ENCODE data around the gene VWA5B1. TPM values are rescaled to one million over a fixed set of nuclear protein-coding genes. Genes with fewer than 3 reads are reported as not detected.

VWA5B1 gene
- total RNA-seq, 1 donor from 2014 or later: 0.44 TPM

- no peak overlapping the region for H3K4me3 Mint-ChIP-seq
- no peak for DNase-seq (ENCODE audit: low read depth, low spot score)
- H3K27ac Mint-ChIP-seq (ENCODE audit: unreplicated experiment): no peak overlapping the region
- TF ChIP-seq, protein P1, sequence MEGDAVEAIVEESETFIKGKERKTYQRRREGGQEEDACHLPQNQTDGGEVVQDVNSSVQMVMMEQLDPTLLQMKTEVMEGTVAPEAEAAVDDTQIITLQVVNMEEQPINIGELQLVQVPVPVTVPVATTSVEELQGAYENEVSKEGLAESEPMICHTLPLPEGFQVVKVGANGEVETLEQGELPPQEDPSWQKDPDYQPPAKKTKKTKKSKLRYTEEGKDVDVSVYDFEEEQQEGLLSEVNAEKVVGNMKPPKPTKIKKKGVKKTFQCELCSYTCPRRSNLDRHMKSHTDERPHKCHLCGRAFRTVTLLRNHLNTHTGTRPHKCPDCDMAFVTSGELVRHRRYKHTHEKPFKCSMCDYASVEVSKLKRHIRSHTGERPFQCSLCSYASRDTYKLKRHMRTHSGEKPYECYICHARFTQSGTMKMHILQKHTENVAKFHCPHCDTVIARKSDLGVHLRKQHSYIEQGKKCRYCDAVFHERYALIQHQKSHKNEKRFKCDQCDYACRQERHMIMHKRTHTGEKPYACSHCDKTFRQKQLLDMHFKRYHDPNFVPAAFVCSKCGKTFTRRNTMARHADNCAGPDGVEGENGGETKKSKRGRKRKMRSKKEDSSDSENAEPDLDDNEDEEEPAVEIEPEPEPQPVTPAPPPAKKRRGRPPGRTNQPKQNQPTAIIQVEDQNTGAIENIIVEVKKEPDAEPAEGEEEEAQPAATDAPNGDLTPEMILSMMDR (conservative IDR thresholded peaks at IDR 0.05): no peak
- no peaks in the 10 kb centered on the region for H3K36me3 Mint-ChIP-seq (ENCODE audit: low read depth)
- H3K4me1 Mint-ChIP-seq: peaks cover 8% of the 10 kb centered on the region
- peaks cover 81% of the 10 kb centered on the region for H3K27me3 Mint-ChIP-seq (ENCODE audit: low read depth)
- no peaks in the 10 kb centered on the region for H3K9me3 Mint-ChIP-seq
Observed at GRCh38 chr1:20377516-20378270, 87.0 kb downstream of the VWA5B1 start.

- TF ChIP-seq, protein P1 (conservative IDR thresholded peaks at IDR 0.05): no peak
- Mint-ChIP-seq H3K9me3 (no peaks in the 10 kb centered on the region), H3K27me3 (ENCODE audit: low read depth) (peaks cover 74% of the 10 kb centered on the region), H3K27ac (ENCODE audit: unreplicated experiment) (no peak overlapping the region), H3K36me3 (ENCODE audit: low read depth) (no peaks in the 10 kb centered on the region), H3K4me1 (peaks cover 8% of the 10 kb centered on the region), H3K4me3 (no peak overlapping the region)
- no peak for DNase-seq (ENCODE audit: low read depth, low spot score)
Observed at GRCh38 chr1:20379075-20379474, 88.4 kb downstream of the VWA5B1 start.

DNA sequence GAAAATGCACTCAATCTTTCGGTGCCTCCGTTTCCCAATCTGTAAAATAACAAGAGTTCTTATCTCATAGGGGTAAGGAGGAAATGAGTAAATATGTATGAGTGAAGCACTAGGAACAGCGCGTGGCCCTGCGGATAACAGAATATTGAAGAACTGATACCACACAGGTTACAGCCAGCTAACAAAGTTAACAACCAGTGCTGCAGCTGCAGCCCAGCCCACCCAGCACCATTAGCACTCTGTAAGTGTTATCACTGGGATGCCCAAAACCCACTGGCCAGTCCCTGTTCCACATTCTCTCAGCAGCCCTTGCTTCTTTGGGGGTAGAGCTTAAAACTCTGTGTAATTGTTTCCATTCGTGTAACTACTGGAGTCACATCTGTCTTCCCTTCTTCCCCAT, 89.5 kb downstream of the VWA5B1 start:
- no peak for DNase-seq (ENCODE audit: low read depth, low spot score)
- H3K4me3 Mint-ChIP-seq: no peak overlapping the region

DNA sequence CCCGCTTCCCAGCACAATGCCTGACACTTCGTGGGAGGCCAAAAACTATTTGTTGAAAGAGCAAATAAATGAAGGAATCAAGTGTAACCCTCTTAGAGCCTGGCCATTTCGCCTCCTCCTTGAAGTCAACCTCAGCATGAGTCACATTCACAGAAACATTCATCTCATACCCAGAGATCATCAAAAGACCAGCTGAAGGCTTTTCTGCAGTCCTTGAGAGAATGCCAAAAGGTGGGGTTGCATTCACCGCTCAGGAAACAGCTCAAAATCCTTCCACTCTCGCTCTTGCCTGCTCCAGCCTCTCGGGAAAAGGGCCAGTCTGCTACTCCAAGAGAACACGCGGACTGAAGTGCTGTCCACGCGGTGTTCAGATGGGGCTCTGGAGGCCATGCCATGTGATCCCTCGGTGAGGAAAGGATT, 90.0 kb downstream of the VWA5B1 start:
- Mint-ChIP-seq H3K27me3 (ENCODE audit: low read depth) (peaks cover 74% of the 10 kb centered on the region), H3K27ac (ENCODE audit: unreplicated experiment) (no peak overlapping the region), H3K4me3 (no peak overlapping the region), H3K4me1 (peaks cover 5% of the 10 kb centered on the region), H3K36me3 (ENCODE audit: low read depth) (no peaks in the 10 kb centered on the region), H3K9me3 (no peaks in the 10 kb centered on the region)
- no peak for DNase-seq (ENCODE audit: low read depth, low spot score)
- TF ChIP-seq, protein P1 (conservative IDR thresholded peaks at IDR 0.05): no peak

More for the DNA sequence above, 89.5 kb downstream of the VWA5B1 start:
- Mint-ChIP-seq H3K36me3 (ENCODE audit: low read depth) (no peaks in the 10 kb centered on the region), H3K9me3 (no peaks in the 10 kb centered on the region), H3K27me3 (ENCODE audit: low read depth) (peaks cover 74% of the 10 kb centered on the region), H3K4me1 (peaks cover 8% of the 10 kb centered on the region), H3K27ac (ENCODE audit: unreplicated experiment) (no peak overlapping the region)
- TF ChIP-seq, protein P1 (conservative IDR thresholded peaks at IDR 0.05): no peak

GRCh38 chr1:20381045-20381641, 90.5 kb downstream of the VWA5B1 start:
- Mint-ChIP-seq H3K4me1 (no peaks in the 10 kb centered on the region), H3K27ac (ENCODE audit: unreplicated experiment) (no peak overlapping the region), H3K9me3 (no peaks in the 10 kb centered on the region), H3K27me3 (ENCODE audit: low read depth) (peaks cover 71% of the 10 kb centered on the region), H3K4me3 (no peak overlapping the region), H3K36me3 (ENCODE audit: low read depth) (no peaks in the 10 kb centered on the region)
- TF ChIP-seq, protein P1 (conservative IDR thresholded peaks at IDR 0.05): no peak
- DNase-seq (ENCODE audit: low read depth, low spot score): no peak

Data from neural crest cell (in vitro differentiated cells).